Calu3 (cell line): ENCODE data around the gene PJA2. TPM values are rescaled to one million over a fixed set of nuclear protein-coding genes. Genes with fewer than 3 reads are reported as not detected.

Experiments
- BruUV-seq: library from RNA; stranded (reverse); fragments of 400-500 nt; replicated peaks from 2 replicates; lab custom pipeline; 2021; lab: Mats Ljungman, UMichigan
- CTCF ChIA-PET: fragments of 300-600 bp; sonication (Branson Sonifier 250); formaldehyde crosslinking; loops from one replicate; lab custom pipeline; 2022; ENCODE audit warnings: antibody characterized with exemption; lab: Charles Lee
- DNase-seq: peaks from one replicate; pipeline ENCODE4 v3.0.0; 2022
- H3K27ac Mint-ChIP-seq: one replicate; pipeline ENCODE4 v1.8.0; 2022; ENCODE audit warnings: mixed read lengths; ENCODE audit not compliant: unreplicated experiment
- H3K27me3 Mint-ChIP-seq: one replicate; pipeline ENCODE4 v1.8.0; 2022; ENCODE audit warnings: mixed read lengths; ENCODE audit not compliant: unreplicated experiment
- H3K36me3 Mint-ChIP-seq: one replicate; pipeline ENCODE4 v1.8.0; 2022; ENCODE audit warnings: mild to moderate bottlenecking, moderate library complexity, mixed read lengths; ENCODE audit not compliant: insufficient read depth, unreplicated experiment
- H3K4me1 Mint-ChIP-seq: one replicate; pipeline ENCODE4 v1.8.0; 2022; ENCODE audit warnings: mild to moderate bottlenecking, low read depth, mixed read lengths; ENCODE audit not compliant: unreplicated experiment
- H3K4me3 Mint-ChIP-seq: one replicate; pipeline ENCODE4 v1.8.0; 2022; ENCODE audit warnings: mild to moderate bottlenecking, low read depth, moderate library complexity, mixed read lengths; ENCODE audit not compliant: unreplicated experiment
- H3K9me3 Mint-ChIP-seq: one replicate; pipeline ENCODE4 v1.8.0; 2022; ENCODE audit warnings: low read depth, mixed read lengths; ENCODE audit not compliant: unreplicated experiment
- CTCF ChIP-seq: fragments of 200-600 bp; IDR thresholded peaks from one replicate; pipeline ENCODE4 v1.8.0; 2022; ENCODE audit warnings: antibody characterized with exemption; ENCODE audit not compliant: unreplicated experiment
- intact Hi-C: fragments of 100-400 bp; cut with micrococcal nuclease; formaldehyde crosslinking; loops from one replicate; pipeline ENCODE4 v1.10.0; 2022; ENCODE audit not compliant: unreplicated experiment
- total RNA-seq: library from RNA; stranded (reverse); gene quantifications from 2 replicates; pipeline ENCODE4 v1.2.3, GENCODE V29; 2022

PJA2 gene
- total RNA-seq, 1 experiment from 2014 or later = 89.0 TPM

- CTCF ChIA-PET = no interaction called here
- peak overlapping the region; percentile 99 for H3K4me3 Mint-ChIP-seq
- peaks cover 57% of the 10 kb centered on the region for H3K36me3 Mint-ChIP-seq
- peak overlapping the region; percentile 97 for H3K27ac Mint-ChIP-seq
- H3K9me3 Mint-ChIP-seq = peaks cover 8% of the 10 kb centered on the region
- no peaks in the 10 kb centered on the region for H3K27me3 Mint-ChIP-seq
- intact Hi-C loops = loop anchor here (2.0 kb wide), 1 partner anchor 58 kb away; no protein-coding TSS in a partner anchor
- H3K4me1 Mint-ChIP-seq = peaks cover 28% of the 10 kb centered on the region
- BruUV-seq = no TSS peak
- no peak for DNase-seq
- TF ChIP-seq CTCF = no peak
Measured at GRCh38 chr5:109411149-109411514, 1.4 kb upstream of the PJA2 start.

DNA sequence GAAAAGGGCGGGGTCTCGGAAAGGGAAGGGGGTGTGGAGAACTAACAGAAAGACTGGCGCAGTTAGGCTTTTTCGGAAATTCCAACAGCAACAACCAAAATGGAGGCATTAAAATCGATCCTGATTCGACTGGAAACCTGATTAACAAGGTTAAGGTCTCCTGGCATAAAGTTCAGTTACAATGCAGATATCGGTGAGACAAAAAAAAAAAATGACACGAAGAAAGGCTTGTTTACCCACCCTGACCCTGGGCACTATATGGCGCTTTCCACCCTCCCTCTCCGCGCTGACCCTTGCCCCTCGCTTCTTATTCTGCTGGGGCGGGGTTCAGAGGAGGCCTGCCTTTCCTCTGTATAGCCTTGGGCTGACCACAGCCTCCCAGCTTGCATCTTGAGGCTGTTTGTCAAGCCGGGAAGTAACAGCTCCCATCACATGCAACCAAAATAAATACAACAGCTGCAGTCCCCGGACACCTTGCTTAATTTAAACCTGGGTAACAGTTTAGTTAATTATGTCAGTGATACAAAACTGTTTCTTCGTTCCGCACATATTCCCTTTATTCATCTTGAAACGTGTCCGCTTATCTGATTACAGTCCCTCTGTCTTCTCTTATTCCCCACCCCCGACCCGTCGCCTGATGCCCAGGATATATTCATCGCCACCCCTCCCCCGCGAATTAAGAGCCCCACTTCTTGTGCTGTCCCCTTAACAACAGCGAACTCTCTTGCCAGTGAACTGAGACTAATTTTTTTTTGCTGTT, 795 bp upstream of the PJA2 start:
- BruUV-seq = TSS peak; percentile 91
- Mint-ChIP-seq H3K9me3 (peaks cover 6% of the 10 kb centered on the region), H3K4me1 (peaks cover 32% of the 10 kb centered on the region), H3K27ac (peak overlapping the region; percentile 97), H3K27me3 (no peaks in the 10 kb centered on the region), H3K4me3 (peak overlapping the region; percentile 99), H3K36me3 (peaks cover 59% of the 10 kb centered on the region)
- TF ChIP-seq CTCF = no peak
- intact Hi-C loops = loop anchor here (1.0 to 2.0 kb wide), 2 partner anchors 58 to 97 kb away; no protein-coding TSS in a partner anchor
- CTCF ChIA-PET = interaction anchor here (0.6 to 1.1 kb wide), 8 partner anchors 46 to 1636 kb away, joined by 3 to 10 read pairs (median 4); no protein-coding TSS in a partner anchor
- DNase-seq = peak; percentile 75

DNA sequence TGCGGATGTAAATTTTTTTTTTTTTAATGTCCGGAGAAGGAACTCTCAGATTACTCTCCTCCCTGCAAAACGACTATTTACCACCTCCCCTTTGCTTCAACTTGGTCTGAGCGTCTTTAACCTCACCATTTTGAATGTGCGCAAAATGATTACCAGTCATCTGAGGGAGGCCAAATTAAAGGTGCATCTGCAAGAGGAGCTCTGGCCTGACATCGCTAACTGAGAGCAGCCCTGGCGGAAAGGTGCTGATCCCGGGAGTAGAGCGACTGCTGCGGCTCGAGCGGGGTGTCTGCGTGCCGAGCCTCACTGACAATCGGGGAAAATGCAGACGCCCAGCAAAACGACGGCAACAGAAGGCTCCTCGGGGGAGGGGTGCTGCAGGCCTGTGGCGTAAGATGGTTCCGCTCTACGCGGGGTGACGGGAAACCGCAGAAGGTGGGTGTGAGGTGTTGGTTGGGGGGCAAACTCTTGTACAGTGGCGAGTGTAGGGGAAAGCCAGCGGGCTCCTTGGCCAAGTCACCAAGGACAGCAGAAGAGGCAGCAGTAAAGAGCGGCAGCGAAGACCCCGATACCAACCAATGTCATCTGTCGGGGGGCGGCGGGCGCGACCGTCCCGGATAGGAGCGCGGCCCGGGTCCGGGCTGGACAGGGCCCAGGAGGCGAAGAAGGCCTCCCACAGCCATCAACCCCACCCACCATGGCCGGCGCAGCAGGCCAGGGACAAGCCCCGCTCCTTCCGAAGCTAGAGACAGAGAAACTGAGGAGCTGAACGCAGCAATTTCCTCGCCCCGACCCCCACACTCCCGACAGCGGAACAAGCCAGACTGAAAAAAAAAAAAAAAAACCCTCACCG, 557 bp downstream of the PJA2 start:
- Mint-ChIP-seq H3K36me3 (peaks cover 59% of the 10 kb centered on the region), H3K27me3 (no peaks in the 10 kb centered on the region), H3K27ac (peak overlapping the region; percentile 97), H3K9me3 (peaks cover 3% of the 10 kb centered on the region), H3K4me3 (peak overlapping the region; percentile 99), H3K4me1 (peaks cover 31% of the 10 kb centered on the region)
- intact Hi-C loops = loop anchor here (5.0 kb wide), 1 partner anchor 37 kb away; no protein-coding TSS in a partner anchor
- BruUV-seq = TSS peak; percentile 49
- no peak for TF ChIP-seq CTCF
- DNase-seq = peak; percentile 76
- CTCF ChIA-PET = interaction anchor here (0.6 to 1.1 kb wide), 6 partner anchors 58 to 681 kb away, joined by 3 to 10 read pairs (median 4); no protein-coding TSS in a partner anchor

DNA sequence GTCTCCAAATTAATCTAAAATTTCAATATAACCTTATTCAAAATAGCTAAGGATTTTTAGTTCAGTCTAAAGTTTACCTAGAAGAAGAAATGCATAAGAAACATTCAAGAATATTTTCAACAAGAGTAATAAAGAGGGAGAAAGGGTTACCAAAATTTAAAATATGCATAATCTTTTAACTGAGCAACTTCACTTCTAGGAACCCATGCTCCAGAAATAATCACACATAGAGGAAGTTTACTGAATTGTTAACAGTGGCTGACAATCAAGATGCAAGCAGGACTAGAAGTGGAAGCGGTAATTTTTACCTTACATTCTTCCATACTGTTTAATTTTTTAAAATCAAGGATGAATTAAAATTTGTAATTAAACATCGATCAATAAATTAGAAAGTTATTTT, 1.9 kb downstream of the PJA2 start:
- Mint-ChIP-seq H3K4me3 (peak overlapping the region; percentile 99), H3K36me3 (peaks cover 60% of the 10 kb centered on the region), H3K27ac (peak overlapping the region; percentile 87), H3K27me3 (no peaks in the 10 kb centered on the region), H3K9me3 (no peaks in the 10 kb centered on the region), H3K4me1 (peaks cover 21% of the 10 kb centered on the region)
- no peak for TF ChIP-seq CTCF
- CTCF ChIA-PET = no interaction called here
- intact Hi-C loops = loop anchor here (2.0 to 5.0 kb wide), 2 partner anchors 19 to 36 kb away; no protein-coding TSS in a partner anchor
- no TSS peak for BruUV-seq
- DNase-seq = no peak
